Upper lobe of left lung (tissue), 4 donors: ENCODE measurements around the gene CHSY3.

Experiments used
- CTCF ChIP-seq, 6 experiments: fragments of 450-650 bp in 4 of 6; fragments of 200-600 bp in 2 of 6; sonication (generic) in 2 of 6; IDR thresholded peaks; one replicate each; pipeline ENCODE4 v1.5.1; 2016 to 2019; ENCODE audit warnings: antibody characterized with exemption in 6 of 6
- POLR2A ChIP-seq, 4 donors: fragments of 450-650 bp; IDR thresholded peaks; one replicate each; pipeline ENCODE4 v1.5.1; 2016 to 2017; ENCODE audit warnings: antibody characterized with exemption in 4 of 4, mild to moderate bottlenecking in 2 of 4

- TF ChIP-seq CTCF (IDR thresholded peaks at IDR 0.05) (no peak), POLR2A (IDR thresholded peaks at IDR 0.05) (no peak)
These were observed 198.1 kb downstream of the CHSY3 start for GRCh38 chr5:130102375-130102774.
